NCI-H69 (cell line): ENCODE results near the gene CCDC170.

ENCODE experiments used
- DNase-seq: peaks from one replicate; lab custom pipeline; 2025; lab: John Stamatoyannopoulos, UW

Gene CCDC170

DNA sequence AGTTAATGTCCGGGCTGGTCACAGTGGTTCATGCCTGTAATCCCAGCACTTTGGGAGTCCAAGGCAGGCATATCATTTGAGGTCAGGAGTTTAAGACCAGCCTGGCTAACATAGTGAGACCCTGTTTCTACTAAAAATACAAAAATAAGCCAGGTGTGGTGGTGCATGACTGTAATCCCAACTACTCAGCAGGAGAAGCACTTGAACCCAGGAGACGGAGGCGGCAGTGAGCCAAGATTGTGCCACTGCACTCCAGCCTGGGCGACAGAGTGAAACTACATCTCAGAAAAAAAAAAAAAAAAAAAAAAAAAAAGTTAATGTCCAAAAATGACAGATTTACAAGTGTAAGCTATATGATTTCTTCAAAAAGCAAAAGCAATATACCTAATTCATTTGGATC lies 124.9 kb downstream of the CCDC170 start:
- no peak for DNase-seq

DNA sequence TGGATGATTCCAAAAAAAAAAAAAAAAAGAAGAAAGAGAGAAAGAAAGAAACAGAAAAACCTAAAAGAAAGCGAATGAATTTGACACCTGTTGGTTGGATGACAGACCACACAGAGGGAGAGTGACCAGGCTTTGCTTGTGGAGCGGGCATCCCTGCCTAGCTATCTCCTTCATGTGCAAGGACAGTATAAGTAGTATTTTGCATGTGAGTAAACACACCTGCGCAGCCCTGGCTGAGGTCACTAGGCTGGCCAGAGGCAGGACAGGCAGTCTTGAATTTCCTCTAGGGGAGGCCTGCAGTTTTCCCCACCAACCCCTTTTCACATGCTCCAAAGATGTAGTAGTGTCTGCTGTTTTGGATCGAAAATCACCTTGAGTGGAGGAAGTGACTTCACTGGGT lies 126.4 kb downstream of the CCDC170 start:
- DNase-seq = no peak

DNA sequence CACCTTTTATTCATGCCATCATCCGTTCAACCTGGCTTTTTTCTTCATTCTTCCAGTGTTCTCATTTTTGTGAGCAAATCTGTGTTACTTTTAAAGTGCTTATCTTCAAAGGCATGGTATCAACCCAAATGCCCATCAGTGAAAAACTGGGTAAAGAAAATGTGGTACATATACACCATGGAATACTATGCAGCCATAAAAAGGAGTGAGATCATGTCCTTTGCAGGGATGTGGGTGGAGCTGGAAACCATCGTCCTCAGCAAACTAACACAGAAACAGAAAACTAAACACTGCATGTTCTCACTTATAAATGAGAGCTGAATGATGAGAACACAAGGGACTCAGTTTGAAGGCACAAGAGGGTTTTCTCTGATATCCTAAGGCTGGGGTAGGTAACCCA lies 130.3 kb downstream of the CCDC170 start:
- DNase-seq = no peak

DNA sequence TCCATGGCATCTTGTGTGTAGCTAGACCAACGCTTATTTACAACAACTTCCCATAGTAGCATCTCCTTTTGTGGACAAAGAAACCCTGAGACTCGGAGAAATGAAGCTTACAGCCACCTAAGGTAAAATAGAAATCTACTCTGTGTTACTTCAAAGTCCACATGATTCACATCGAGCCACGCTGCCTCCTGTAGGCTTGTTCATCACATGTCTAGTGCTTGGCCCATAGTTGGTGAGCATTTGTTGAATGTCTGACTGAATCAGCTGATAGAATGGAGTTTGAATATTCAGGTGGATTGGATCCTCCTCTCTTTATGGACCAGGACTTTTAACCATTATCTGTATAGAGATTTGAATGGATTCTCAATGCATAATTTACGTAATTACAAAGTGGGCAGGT lies 130.7 kb downstream of the CCDC170 start:
- no peak for DNase-seq

DNA sequence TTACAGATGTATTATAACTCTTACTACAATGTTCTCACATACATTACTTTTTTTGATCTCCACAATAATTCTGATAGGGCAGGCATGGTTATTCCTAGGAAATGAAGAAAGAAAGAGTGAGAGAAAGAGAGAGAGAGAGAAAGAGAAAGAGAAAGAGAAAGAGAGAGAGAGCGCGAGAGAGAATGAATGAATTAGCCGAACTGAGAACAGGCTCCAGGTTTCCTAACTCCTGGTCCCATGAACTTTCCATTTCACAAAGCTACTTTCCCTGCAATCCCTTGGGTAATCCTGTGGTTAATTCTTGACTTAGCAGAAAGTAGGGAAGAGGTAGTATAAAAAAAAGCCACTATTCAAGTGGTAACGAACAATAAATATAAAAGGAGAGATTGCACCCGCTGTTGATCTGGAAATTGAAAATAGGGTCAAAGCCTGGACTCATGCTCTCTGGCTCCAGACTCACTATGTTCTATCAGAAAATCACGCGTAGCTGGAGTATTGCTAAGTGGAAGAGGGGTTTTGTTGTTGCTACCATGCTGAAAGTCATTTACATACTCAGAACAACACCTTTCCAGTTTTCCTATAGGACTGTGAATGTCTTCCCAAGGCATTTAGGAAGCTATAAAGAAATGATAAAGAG lies 131.2 kb downstream of the CCDC170 start:
- DNase-seq = no peak

DNA sequence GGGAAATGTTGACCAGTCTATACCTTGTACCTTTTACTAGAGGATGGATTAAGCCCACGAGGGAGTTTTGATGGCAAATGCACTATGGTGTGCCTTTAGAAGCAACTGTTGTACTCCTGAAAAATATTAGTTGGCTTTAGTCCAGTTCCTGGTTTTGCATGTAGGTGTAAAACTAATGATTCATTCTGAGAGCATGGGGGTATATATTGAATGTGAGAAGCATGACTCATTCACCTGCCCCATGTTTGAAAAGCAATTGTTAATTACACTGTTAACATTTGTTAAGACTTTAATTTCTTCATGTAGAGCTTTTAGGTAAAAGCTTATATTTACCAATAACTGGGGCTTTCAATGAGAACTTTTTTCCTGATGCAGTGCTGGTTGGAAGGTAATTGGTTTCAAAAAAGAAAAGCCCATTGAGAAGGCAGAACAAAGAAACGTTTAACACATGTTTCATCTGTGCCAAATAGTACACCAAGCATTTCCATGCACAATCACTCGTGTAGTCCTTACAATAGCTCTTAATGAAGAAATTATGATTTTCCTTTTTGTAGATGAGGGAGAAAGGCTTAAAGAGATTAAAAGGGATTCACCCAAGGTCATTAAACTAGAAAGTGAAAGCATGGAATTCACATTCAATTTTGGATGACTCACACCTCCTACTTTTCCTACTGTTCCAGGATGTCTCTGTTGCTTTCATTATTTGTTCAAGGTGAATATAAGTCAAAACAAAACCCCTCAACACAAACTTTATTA lies 134.1 kb downstream of the CCDC170 start:
- DNase-seq = peak; percentile 19

DNA sequence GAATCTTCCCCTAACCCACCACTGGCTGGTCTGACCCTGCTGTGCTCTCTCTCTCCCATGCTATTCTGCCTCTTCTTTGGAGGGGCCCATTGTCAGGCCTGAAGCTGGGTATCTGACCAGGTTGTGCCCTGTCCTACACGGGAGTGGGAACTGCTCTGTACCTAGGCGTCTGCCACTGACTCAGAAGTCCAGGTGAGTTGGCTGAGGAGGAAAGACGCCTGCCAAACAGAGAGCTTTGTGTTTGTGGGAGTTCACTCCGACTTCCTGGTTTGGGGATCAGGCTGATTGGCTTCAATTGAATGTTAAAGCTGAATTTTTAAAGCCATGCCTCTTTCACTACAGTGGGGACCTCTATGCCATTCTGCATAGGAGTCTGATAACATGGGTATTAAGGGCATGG lies 136.0 kb downstream of the CCDC170 start:
- no peak for DNase-seq

DNA sequence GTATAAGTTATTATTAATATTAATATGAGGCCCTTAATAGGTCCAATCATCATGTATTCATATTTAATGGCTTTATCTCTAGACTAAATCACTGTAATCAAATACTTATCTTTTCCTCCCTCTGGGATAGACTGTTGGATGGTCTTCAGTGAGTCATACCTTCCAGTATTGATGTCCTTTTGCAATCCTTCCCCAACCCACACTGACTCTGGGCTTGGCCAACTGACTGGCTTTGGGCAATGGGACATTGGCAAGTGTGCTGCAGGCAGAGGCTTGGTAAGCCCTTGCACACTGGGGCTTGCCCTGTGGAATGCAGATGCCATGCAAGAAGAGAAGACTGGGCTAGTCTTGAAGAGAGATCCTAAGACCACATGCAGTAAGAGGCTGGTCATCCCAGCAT lies 136.6 kb downstream of the CCDC170 start:
- no peak for DNase-seq

DNA sequence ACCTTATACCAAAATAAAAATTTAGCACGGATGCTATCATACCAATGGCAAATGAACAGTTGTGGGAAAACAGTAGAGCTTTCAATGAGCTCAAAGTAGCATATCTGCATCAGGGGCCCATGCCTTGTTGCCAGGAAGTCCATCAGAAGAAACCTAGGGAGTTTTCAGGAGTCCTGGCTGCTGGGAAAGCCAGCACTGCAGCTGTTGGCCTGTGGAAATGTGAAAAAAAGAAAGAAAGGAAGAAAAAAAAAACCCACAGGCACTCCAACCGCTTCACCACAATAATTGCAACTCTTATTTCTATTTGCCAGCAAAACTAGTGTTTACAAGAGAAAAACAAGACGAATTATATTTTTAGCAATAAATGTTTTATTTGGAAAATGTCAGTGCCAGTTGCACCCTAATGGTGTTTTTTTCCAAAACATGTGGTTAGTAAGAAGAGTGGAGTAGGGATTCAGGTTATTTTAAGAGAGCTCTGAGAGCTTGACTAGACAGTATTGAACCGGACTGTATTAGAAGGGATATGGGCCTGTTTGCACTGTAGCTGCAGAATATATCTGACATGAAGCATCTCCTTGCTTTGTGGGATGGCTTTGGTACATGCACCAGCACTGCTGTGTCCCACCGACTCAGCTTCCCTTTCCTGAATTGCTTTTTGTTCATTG lies 137.3 kb downstream of the CCDC170 start:
- DNase-seq = no peak

DNA sequence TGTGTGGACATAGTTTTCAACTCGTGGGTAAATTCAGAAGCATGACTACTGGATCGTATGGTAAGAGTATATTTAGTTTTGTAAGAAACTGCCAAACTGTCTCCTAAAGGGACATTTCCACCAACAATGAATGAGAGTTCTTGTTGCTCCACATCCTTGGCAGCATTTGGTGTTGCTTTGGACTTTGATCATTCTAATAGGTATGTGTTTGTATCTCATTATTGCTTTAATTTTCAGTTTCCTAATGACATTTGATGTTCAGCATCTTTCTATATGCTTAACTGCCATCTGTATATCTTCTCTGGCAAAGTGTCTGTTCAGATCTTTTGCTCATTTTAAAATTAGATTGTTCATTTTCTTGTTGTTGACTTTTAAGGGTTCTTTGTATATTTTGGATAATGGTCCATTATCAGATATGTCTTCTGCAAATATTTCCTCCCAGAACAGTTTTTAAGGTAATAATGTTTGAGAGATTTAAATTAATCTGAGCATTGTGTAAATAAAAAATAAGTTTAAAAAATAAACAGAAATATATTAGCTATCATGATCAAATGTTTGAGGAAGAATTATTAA lies 138.7 kb downstream of the CCDC170 start:
- DNase-seq = no peak

DNA sequence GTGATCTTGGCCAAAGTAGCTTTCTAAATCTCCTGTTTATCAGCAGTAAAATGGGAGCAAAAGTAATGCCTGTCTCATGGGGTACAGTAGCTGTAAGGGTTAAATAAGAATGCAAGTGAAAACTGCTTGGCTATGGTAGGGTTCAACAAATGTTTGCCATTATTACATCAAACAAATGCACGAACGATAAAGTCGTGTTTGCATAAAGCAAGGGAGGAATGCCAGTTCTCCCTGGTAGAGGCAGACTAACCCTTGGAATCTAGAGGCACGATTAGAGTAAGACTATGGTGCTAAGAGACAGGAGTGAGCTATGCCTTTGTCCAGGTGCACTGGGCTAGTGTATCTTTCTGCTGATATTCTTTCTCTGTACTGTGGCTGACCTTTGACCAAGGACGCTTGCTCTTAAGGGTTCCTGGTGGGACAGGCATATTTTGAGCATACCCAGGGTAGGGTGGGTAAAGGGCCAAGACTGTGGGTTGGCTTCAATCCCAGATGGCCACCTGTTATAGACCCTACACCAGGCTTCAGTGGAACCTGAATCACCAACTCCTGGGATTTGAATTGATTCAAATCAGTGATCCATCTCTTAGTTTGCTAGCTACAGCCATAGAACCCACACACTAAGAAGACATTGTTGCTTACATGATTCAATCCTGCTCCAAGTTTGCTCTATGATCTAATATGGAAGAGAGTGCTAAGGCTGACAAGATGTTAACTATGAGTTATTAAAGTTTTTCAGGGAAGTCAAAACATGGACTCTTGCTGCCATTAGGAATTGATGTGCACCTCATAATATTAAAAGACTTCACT lies 139.9 kb downstream of the CCDC170 start:
- no peak for DNase-seq

DNA sequence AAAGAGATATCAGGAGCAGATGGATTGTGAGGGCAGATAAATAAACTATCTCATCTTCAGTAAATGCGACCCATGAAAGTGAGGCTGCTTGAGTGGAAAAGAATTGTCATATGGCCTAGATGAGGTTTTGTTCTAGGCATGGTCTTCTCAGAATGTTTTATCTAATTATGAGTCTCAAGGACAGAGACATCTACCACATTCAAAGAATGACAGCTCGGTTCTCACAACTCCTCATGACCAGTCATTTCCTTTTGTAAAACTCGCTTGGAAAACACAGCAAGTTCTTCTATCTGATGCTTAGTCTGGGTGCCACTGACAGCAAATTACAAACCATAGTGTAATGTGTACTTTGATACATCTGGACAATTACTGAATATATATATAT lies 140.5 kb downstream of the CCDC170 start:
- DNase-seq = no peak

DNA sequence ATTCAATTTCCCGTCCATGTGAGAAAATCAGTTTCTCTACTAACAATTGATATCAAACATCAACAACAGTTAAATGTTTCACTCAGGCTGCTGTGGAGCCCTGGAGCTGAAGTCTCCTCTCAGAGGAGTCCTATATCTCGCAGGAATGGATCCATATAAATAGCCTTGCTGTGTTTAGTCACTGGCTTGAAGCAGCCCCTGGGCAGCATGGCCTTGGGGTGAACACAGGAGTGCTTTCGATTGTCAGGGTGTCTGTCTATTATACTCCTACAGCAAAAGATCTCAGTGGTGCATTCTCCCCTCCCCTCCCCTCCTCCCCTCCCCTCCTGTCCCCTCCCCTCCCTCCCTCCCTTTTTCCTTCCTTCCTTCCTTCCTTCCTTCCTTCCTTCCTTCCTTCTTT lies 141.9 kb downstream of the CCDC170 start:
- no peak for DNase-seq

DNA sequence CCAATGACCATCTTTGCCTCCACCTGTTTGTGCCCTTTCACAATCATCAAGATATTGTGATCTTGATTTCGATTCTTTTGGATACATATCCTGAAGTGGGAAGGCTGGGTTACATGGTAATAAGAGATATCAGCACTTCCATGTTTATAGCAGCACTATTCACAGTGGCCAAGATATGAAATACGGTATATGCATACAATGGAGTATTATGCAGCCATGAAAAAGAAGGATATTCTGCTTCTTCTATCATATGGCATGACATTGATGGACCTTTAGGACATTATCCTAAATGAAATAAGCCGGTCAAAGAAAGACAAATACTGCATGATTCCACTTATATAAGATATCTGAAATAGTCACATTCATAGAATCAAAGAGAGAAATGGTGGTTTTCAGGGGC lies 144.0 kb downstream of the CCDC170 start:
- DNase-seq = no peak

DNA sequence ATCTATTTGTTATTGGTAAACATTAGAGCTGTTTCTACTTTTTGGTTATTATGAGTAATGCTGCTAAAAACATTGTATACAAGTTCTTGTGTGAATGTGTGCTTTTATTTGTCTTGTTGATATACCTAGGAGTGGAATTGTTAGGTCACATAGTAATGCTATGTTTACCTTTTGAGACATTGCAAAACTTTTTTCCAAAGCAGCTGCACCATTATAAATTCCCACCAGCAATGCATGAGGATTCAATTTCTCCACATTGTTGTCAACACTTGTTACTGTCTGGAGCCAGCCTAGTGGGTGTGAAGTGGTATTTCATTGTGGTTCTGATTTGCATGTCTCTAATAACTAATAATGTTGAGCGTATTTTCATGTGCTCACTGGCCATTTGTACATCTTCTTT lies 145.9 kb downstream of the CCDC170 start:
- DNase-seq = no peak

DNA sequence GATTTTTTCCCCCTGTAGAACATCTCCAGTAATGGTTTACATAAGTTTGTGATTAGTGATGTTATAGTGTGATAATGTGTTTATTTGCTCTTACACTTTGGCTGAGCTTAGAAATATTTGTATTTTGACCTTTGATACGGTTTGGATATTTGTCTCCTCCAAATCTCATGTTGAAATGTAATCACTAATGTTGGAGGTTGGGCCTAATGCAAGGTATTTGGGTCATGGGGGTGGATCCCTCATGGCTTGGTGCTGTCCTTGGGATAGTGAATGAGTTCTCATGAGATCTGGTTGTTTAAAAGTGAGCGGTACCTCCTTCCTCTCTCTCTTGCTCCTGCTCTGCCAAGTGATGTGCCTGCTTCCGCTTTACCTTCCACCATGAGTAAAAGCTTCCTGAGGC lies 147.2 kb downstream of the CCDC170 start:
- DNase-seq = no peak

DNA sequence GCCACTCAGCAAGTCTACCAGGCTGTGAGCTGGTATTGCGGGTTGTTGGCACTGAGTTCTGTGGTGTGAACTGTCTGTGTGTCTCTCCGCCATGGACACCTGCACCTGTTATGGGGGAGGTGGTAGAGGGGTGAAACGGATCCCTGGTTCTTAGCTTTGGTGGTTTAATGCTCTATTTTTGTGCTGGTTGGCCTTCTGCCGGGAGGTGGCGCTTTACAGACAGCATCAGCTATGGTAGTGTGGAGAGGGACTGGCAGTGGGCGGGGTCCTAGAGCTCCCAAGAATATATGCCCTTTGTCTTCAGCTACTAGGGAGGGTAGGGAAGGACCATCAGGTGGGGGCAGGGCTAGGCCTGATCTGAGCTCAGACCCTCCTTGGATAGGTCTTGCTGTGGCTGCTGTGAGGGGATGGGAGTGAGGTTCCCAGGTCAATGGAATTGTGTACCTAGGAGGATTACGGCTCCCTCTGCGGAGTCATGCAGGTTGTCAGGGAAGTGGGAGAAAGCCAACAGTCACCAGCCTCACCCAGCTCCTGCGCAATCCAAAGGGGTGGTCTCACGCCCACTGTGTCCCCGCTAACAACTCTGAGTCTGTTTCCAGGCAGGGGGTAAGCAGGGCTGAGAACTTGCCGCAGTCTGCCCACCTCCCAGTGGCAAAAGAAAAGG lies 154.3 kb downstream of the CCDC170 start:
- DNase-seq = peak; percentile 26

DNA sequence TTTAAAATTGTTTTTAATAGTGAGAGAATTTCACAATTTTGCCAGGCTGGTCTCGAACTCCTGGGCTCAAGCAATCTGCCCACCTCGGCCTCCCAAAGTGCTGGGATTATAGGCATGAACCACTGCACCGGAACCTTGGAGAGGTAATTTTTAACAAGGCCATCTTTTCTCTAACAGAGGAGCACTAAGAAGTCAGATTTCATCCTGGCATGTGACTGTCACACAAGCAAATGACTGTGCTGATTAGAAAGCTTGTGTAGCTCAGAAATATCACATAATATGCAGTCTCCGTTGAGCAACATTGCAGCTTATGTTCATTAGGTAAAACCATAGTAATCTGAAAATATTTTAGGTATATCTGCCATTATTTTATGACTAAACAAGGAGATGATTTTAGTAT lies 156.0 kb downstream of the CCDC170 start:
- no peak for DNase-seq

DNA sequence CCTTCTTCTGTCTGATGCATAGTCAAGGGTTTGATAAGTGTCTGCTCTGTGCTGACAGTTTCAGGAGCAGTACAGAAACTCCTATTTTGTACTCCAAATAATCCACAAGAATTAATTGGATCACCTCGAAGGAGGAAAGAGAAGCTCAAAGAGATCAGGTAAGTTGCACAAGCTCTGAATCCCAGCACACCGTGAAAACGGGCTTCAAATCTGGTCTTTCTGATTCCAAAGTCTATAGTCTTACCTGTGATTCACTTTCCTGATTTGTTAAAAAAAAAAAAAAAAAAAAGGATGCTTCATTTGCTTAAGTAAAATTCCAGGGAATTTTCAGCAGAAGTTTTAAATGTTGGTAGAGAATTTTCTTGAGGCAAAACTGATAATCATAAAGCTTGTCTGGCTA lies 157.8 kb downstream of the CCDC170 start:
- DNase-seq = no peak

DNA sequence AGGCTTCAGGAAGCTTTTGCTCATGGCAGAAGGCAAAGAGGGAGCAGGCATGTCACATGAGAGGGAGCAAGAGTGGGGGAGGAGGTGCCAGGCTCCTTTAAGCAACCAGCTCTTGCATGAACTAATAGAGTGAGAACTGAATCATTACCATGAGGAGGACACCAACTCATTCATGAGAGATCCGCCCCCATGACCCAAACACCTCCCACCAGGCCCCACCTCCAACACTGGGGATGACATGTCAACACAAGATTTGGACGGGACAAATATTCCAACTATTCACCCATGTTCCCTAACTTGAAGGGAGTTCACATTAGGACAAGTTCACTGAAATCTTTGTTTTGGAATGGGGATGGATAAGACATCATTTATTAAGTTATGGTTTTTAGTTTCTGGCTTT lies 158.5 kb downstream of the CCDC170 start:
- DNase-seq = no peak

DNA sequence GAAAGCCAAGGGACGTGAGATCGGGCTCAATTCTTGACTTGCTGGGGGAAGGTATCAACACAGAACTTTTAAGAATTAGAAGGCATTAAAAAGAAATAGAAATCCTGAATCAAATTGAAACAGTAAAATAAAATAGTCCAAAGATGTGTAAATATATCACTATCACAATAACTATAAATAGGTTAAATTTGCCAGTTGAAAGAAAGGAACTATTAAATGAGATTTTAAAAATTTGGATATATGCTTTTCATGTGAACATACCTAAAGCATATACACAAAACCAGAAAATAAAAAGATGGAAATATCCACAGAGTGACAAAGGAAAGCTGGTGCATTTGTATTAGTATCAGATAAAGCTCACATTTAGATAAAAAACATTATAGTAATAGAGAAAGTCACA lies 161.3 kb downstream of the CCDC170 start:
- no peak for DNase-seq

DNA sequence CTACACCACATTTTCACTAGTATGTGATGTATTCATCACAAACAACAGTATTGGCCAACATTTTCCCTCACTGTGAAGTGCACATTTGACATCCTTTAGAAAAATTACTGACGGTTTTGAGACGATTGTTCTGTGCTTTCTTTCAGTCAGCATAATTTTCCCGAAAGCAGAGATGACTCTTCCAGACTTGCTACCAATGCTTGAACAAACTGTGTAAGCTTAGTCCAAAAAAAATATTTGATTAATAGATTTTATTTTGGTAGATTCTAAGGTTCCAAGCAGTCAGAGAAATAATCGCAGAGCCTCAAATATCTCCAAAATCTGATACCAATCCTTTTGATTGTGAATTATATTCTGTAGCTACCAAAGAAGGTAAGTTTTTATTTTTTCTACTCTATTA lies 162.6 kb downstream of the CCDC170 start:
- DNase-seq = no peak
